GM23338 (cell line): Measurements from ENCODE around the gene ZFYVE28. TPM values are rescaled to one million over a fixed set of nuclear protein-coding genes. Genes with fewer than 3 reads are reported as not detected.

ENCODE experiments used
- ATAC-seq: fragments of 200-7000 bp; cut with Tn5 transposase; 3 replicates; pipeline ENCODE4 v1.9.1; 2020
- DNase-seq: peaks from one replicate; pipeline ENCODE4 v3.0.0-alpha.2; 2015; ENCODE audit warnings: low spot score
- H2AFZ ChIP-seq: fragments of 200-600 bp; sonication (generic); 2 replicates; pipeline ENCODE4 v1.8.0; 2016; ENCODE audit warnings: antibody characterized with exemption, mild to moderate bottlenecking, moderate library complexity
- H3F3A ChIP-seq: fragments of 200-600 bp; sonication (generic); replicated peaks from 2 replicates; pipeline ENCODE4 v1.8.0; 2017; ENCODE audit warnings: antibody characterized with exemption, mixed run types, low read depth
- H3K27ac ChIP-seq: fragments of 200-600 bp; sonication (generic); 2 replicates; pipeline ENCODE4 v1.6.1; 2016; ENCODE audit warnings: low read depth
- H3K27me3 ChIP-seq: fragments of 200-600 bp; sonication (generic); 2 replicates; pipeline ENCODE4 v1.8.0; 2016; ENCODE audit warnings: mild to moderate bottlenecking, mixed run types, moderate library complexity; ENCODE audit not compliant: insufficient read depth
- H3K36me3 ChIP-seq: fragments of 200-600 bp; sonication (generic); 2 replicates; pipeline ENCODE4 v1.8.0; 2016; ENCODE audit warnings: mild to moderate bottlenecking; ENCODE audit not compliant: insufficient read depth
- H3K4me1 ChIP-seq: fragments of 200-600 bp; sonication (generic); 2 replicates; pipeline ENCODE4 v1.8.0; 2016; ENCODE audit warnings: mild to moderate bottlenecking, moderate library complexity; ENCODE audit not compliant: insufficient read depth
- H3K4me2 ChIP-seq: fragments of 200-600 bp; sonication (generic); 2 replicates; pipeline ENCODE4 v1.7.1; 2017; ENCODE audit warnings: mixed run types
- H3K4me3 ChIP-seq: fragments of 200-600 bp; sonication (generic); 2 replicates; pipeline ENCODE4 v1.6.1; 2016; ENCODE audit warnings: mixed run types
- H3K79me2 ChIP-seq: fragments of 200-600 bp; sonication (generic); replicated peaks from 2 replicates; pipeline ENCODE4 v1.8.0; 2017; ENCODE audit warnings: mild to moderate bottlenecking; ENCODE audit not compliant: insufficient read depth
- H3K9me2 ChIP-seq: fragments of 200-600 bp; sonication (generic); 2 replicates; pipeline ENCODE4 v1.8.0; 2017; ENCODE audit not compliant: insufficient read depth
- H4K20me1 ChIP-seq: fragments of 200-600 bp; sonication (generic); replicated peaks from 2 replicates; pipeline ENCODE4 v1.8.0; 2017; ENCODE audit warnings: mild to moderate bottlenecking; ENCODE audit not compliant: insufficient read depth
- H3K27ac Mint-ChIP-seq: 2 replicates; pipeline ENCODE4 v1.8.0; 2020; ENCODE audit warnings: inconsistent platforms, mild to moderate bottlenecking, moderate library complexity, mixed read lengths
- H3K27me3 Mint-ChIP-seq: 3 replicates; pipeline ENCODE4 v1.8.0; 2022; ENCODE audit warnings: low read depth, mild to moderate bottlenecking, moderate library complexity, mixed read lengths, inconsistent platforms; ENCODE audit not compliant: insufficient read depth, poor library complexity
- H3K36me3 Mint-ChIP-seq: 3 replicates; pipeline ENCODE4 v1.8.0; 2021; ENCODE audit warnings: low read depth, mild to moderate bottlenecking, inconsistent platforms, moderate library complexity, mixed read lengths
- H3K4me1 Mint-ChIP-seq: 3 replicates; pipeline ENCODE4 v1.8.0; 2020; ENCODE audit warnings: mild to moderate bottlenecking, inconsistent platforms, mixed read lengths
- H3K4me3 Mint-ChIP-seq: 3 replicates; pipeline ENCODE4 v1.8.0; 2021; ENCODE audit warnings: moderate library complexity, mild to moderate bottlenecking, inconsistent platforms, mixed read lengths
- H3K9me3 Mint-ChIP-seq: 3 replicates; pipeline ENCODE4 v1.8.0; 2020; ENCODE audit warnings: moderate library complexity, mild to moderate bottlenecking, inconsistent platforms, mixed read lengths
- CREB1 ChIP-seq: fragments of 250-450 bp; sonication (Bioruptor Pico); IDR thresholded peaks from 2 replicates; pipeline ENCODE4 v1.5.0; 2020; ENCODE audit warnings: low read depth, mild to moderate bottlenecking, moderate library complexity
- EZH2 ChIP-seq: fragments of 200-600 bp; sonication (generic); IDR thresholded peaks from one replicate; pipeline ENCODE4 v1.8.0; 2017; ENCODE audit warnings: antibody characterized with exemption, mild to moderate bottlenecking, low read depth; ENCODE audit not compliant: unreplicated experiment
- EZH2phosphoT487 ChIP-seq: fragments of 200-600 bp; sonication (generic); IDR thresholded peaks from one replicate; pipeline ENCODE4 v1.8.1; 2018; ENCODE audit warnings: antibody characterized with exemption; ENCODE audit not compliant: unreplicated experiment
- JUNB ChIP-seq: IDR thresholded peaks from one replicate; pipeline ENCODE4 v1.6.1; 2016; ENCODE audit warnings: antibody characterized with exemption; ENCODE audit not compliant: unreplicated experiment
- NANOG ChIP-seq: IDR thresholded peaks from 2 replicates; pipeline ENCODE4 v1.6.1; 2016; ENCODE audit warnings: antibody characterized with exemption, borderline replicate concordance
- POLR2AphosphoS5 ChIP-seq: IDR thresholded peaks from 2 replicates; pipeline ENCODE4 v1.6.1; 2016; ENCODE audit warnings: antibody characterized with exemption, low read depth
- STAT1 ChIP-seq: IDR thresholded peaks from one replicate; pipeline ENCODE4 v1.6.1; 2016; ENCODE audit warnings: antibody characterized with exemption; ENCODE audit not compliant: unreplicated experiment
- polyA plus RNA-seq: library from polyadenylated mRNA; unstranded; fragments of >200 nt; fragmentation: Nextera tagmentation; extraction: Ambion mirVana; gene quantifications from 2 replicates; pipeline ENCODE4 v1.2.1, GENCODE V29; 2016
- total RNA-seq: library from RNA; depleted of rRNA; stranded (reverse); fragments of >200 nt; shearing (Covaris generic); gene quantifications from 2 replicates; pipeline ENCODE4 v1.2.3, GENCODE V29; 2014
- TF ChIP-seq, protein P1 (sequence below): fragments of 250-450 bp; sonication (Bioruptor Pico); IDR thresholded peaks from 2 replicates; pipeline ENCODE4 v1.5.0; 2020; ENCODE audit warnings: mild to moderate bottlenecking, moderate library complexity
- TF ChIP-seq, protein P2 (sequence below): IDR thresholded peaks from one replicate; pipeline ENCODE4 v1.6.1; 2018; ENCODE audit warnings: antibody characterized with exemption; ENCODE audit not compliant: unreplicated experiment

The ZFYVE28 gene
- total and polyA plus RNA-seq, 2 experiments from 2014 or later: 2.6 to 4.6 TPM

DNA sequence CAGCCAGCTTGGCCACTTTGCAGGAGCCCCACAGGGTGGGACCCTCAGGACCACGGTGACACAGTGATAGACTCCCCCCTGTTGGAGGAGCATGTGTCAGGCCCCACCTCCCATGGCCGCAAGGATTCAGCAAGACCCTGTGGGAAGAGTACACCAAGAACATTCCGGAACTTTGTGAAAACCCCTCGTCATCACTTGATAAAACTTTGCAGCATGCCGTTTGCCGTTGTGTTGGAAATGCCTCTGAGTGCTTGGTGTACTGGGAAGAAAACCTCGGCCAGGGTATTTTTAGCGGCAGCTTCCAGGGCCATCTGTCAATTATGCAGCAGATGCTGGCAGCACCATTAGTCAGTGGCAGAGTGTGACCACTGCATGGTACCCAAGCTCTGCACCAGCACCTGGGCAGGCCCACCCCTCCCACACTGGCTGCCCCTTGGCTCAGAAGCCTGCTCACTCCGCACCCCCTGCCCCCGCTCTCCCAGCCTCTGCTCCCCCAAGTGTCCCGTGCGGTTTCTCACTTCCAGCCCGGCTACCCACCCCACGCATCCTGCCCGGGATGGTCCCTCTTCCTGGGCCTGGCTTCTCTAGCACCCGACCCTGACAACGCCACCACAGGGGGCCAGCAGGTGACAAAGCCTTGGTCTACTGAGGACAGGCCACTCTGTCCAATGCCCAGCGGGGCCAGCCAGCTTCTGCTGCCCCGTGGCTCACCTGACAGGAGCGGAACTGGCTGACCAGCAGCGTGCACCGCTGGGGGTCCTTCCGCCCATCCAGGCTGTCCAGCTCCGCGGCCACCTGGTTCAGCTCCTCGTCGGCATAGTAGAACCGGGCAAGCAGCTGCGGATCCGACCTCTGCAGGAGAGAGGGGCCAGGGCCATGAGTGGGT lies 65.0 kb downstream of the ZFYVE28 start (continued):
- TF ChIP-seq, protein P1, sequence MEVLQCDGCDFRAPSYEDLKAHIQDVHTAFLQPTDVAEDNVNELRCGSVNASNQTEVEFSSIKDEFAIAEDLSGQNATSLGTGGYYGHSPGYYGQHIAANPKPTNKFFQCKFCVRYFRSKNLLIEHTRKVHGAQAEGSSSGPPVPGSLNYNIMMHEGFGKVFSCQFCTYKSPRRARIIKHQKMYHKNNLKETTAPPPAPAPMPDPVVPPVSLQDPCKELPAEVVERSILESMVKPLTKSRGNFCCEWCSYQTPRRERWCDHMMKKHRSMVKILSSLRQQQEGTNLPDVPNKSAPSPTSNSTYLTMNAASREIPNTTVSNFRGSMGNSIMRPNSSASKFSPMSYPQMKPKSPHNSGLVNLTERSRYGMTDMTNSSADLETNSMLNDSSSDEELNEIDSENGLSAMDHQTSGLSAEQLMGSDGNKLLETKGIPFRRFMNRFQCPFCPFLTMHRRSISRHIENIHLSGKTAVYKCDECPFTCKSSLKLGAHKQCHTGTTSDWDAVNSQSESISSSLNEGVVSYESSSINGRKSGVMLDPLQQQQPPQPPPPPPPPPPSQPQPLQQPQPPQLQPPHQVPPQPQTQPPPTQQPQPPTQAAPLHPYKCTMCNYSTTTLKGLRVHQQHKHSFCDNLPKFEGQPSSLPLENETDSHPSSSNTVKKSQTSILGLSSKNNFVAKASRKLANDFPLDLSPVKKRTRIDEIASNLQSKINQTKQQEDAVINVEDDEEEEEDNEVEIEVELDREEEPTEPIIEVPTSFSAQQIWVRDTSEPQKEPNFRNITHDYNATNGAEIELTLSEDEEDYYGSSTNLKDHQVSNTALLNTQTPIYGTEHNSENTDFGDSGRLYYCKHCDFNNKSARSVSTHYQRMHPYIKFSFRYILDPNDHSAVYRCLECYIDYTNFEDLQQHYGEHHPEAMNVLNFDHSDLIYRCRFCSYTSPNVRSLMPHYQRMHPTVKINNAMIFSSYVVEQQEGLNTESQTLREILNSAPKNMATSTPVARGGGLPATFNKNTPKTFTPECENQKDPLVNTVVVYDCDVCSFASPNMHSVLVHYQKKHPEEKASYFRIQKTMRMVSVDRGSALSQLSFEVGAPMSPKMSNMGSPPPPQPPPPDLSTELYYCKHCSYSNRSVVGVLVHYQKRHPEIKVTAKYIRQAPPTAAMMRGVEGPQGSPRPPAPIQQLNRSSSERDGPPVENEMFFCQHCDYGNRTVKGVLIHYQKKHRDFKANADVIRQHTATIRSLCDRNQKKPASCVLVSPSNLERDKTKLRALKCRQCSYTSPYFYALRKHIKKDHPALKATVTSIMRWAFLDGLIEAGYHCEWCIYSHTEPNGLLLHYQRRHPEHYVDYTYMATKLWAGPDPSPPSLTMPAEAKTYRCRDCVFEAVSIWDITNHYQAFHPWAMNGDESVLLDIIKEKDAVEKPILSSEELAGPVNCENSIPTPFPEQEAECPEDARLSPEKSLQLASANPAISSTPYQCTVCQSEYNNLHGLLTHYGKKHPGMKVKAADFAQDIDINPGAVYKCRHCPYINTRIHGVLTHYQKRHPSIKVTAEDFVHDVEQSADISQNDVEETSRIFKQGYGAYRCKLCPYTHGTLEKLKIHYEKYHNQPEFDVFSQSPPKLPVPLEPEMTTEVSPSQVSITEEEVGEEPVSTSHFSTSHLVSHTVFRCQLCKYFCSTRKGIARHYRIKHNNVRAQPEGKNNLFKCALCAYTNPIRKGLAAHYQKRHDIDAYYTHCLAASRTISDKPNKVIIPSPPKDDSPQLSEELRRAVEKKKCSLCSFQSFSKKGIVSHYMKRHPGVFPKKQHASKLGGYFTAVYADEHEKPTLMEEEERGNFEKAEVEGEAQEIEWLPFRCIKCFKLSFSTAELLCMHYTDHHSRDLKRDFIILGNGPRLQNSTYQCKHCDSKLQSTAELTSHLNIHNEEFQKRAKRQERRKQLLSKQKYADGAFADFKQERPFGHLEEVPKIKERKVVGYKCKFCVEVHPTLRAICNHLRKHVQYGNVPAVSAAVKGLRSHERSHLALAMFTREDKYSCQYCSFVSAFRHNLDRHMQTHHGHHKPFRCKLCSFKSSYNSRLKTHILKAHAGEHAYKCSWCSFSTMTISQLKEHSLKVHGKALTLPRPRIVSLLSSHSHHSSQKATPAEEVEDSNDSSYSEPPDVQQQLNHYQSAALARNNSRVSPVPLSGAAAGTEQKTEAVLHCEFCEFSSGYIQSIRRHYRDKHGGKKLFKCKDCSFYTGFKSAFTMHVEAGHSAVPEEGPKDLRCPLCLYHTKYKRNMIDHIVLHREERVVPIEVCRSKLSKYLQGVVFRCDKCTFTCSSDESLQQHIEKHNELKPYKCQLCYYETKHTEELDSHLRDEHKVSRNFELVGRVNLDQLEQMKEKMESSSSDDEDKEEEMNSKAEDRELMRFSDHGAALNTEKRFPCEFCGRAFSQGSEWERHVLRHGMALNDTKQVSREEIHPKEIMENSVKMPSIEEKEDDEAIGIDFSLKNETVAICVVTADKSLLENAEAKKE: no peak
- TF ChIP-seq NANOG (no peak), EZH2 (no peak), POLR2AphosphoS5 (no peak), CREB1 (CRISPR knock-in tag) (no peak), JUNB (no peak), EZH2phosphoT487 (no peak)

DNA sequence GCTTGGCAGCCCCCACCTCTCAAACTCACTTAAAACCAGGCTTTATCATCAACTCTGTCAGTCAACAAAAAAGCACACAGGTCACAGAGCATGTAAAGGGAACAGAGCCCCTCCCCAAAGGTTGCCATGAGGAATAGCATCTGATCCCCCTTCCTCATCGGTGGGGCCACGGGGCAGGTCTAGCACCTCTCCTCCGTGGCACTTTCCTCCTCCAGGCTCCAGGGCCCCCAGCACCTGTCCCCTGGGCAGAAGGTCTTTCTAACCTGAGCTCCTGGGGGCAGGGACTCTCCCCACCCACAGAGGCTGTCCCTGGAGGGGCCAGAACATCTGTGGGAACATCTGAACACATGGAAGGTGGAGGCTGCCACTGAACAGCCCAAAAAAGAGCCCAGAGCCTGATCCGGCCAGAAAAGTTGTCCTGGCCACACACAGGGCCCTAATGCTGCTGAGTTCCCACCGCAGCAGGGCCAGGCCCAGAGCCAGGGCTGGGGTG lies 65.7 kb downstream of the ZFYVE28 start:
- Mint-ChIP-seq H3K4me3 (no peak overlapping the region), H3K27ac (no peak overlapping the region), H3K27me3 (peaks cover 12% of the 10 kb centered on the region), H3K36me3 (no peaks in the 10 kb centered on the region), H3K9me3 (no peaks in the 10 kb centered on the region; the same call in 2 of the 3 replicates), H3K4me1 (no peaks in the 10 kb centered on the region)
- ATAC-seq: no peak
- no peaks in the 10 kb centered on the region for H3K36me3 ChIP-seq
- H4K20me1 ChIP-seq: no peaks in the 10 kb centered on the region
- no peak overlapping the region for H2AFZ ChIP-seq
- no peak overlapping the region for H3K4me3 ChIP-seq
- H3K27me3 ChIP-seq: no peaks in the 10 kb centered on the region
- H3K79me2 ChIP-seq: no peaks in the 10 kb centered on the region
- no peak overlapping the region for H3K27ac ChIP-seq
- H3K4me1 ChIP-seq: no peaks in the 10 kb centered on the region
- H3F3A ChIP-seq: no peaks in the 10 kb centered on the region
- no peak for DNase-seq
- no peak overlapping the region for H3K4me2 ChIP-seq
- no peaks in the 10 kb centered on the region for H3K9me2 ChIP-seq
- no peak for TF ChIP-seq STAT1
- TF ChIP-seq, protein P2, sequence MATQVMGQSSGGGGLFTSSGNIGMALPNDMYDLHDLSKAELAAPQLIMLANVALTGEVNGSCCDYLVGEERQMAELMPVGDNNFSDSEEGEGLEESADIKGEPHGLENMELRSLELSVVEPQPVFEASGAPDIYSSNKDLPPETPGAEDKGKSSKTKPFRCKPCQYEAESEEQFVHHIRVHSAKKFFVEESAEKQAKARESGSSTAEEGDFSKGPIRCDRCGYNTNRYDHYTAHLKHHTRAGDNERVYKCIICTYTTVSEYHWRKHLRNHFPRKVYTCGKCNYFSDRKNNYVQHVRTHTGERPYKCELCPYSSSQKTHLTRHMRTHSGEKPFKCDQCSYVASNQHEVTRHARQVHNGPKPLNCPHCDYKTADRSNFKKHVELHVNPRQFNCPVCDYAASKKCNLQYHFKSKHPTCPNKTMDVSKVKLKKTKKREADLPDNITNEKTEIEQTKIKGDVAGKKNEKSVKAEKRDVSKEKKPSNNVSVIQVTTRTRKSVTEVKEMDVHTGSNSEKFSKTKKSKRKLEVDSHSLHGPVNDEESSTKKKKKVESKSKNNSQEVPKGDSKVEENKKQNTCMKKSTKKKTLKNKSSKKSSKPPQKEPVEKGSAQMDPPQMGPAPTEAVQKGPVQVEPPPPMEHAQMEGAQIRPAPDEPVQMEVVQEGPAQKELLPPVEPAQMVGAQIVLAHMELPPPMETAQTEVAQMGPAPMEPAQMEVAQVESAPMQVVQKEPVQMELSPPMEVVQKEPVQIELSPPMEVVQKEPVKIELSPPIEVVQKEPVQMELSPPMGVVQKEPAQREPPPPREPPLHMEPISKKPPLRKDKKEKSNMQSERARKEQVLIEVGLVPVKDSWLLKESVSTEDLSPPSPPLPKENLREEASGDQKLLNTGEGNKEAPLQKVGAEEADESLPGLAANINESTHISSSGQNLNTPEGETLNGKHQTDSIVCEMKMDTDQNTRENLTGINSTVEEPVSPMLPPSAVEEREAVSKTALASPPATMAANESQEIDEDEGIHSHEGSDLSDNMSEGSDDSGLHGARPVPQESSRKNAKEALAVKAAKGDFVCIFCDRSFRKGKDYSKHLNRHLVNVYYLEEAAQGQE: no peak
